ENCODE results near the gene KRT80. TPM values are rescaled to one million over a fixed set of nuclear protein-coding genes. Genes with fewer than 3 reads are reported as not detected.

Gene KRT80
- polyA plus RNA-seq, 1 experiment = 2.1 TPM

- no peaks in the 10 kb centered on the region for H3K27me3 ChIP-seq (ENCODE audit: control insufficient read depth, insufficient read depth, low read length)
- TF ChIP-seq CTCF (IDR thresholded peaks at IDR 0.05; ENCODE audit: low read depth, low read length) = no peak
- H3K27ac ChIP-seq (ENCODE audit: low read depth, low read length) = no peak overlapping the region
- ChIA-PET CTCF (interaction anchor here (1.0 kb wide), 1 partner anchor 70 kb away, joined by 3 read pairs; no protein-coding TSS in a partner anchor), POLR2A (interaction anchor here (0.8 kb wide), 1 partner anchor 14 kb away, joined by 3 read pairs; no protein-coding TSS in a partner anchor)
- H3K9me3 ChIP-seq (ENCODE audit: control insufficient read depth, insufficient read depth, low read length) = no peaks in the 10 kb centered on the region
- no peak overlapping the region for H3K4me3 ChIP-seq (ENCODE audit: low read depth, low read length)
- DNase-seq (ENCODE audit: low read depth, low spot score) = no peak
These were observed 16.8 kb upstream of the KRT80 start for GRCh38 chr12:52208424-52209165.

- ChIA-PET POLR2A (interaction anchor here (0.8 kb wide), 1 partner anchor 14 kb away, joined by 3 read pairs; no protein-coding TSS in a partner anchor), CTCF (interaction anchor here (0.6 to 1.0 kb wide), 2 partner anchors 51 to 71 kb away, joined by 3 read pairs; no protein-coding TSS in a partner anchor)
- Histone ChIP-seq H3K27ac (ENCODE audit: low read depth, low read length) (no peak overlapping the region), H3K27me3 (ENCODE audit: control insufficient read depth, insufficient read depth, low read length) (no peaks in the 10 kb centered on the region), H3K9me3 (ENCODE audit: control insufficient read depth, insufficient read depth, low read length) (no peaks in the 10 kb centered on the region), H3K4me3 (ENCODE audit: low read depth, low read length) (no peak overlapping the region)
- no peak for TF ChIP-seq CTCF (IDR thresholded peaks at IDR 0.05; ENCODE audit: low read depth, low read length)
- DNase-seq (ENCODE audit: low read depth, low spot score) = no peak
These were observed 16.1 kb upstream of the KRT80 start for GRCh38 chr12:52207895-52208294.

GRCh38 chr12:52207106-52207505 lies 15.3 kb upstream of the KRT80 start:
- no peaks in the 10 kb centered on the region for H3K27me3 ChIP-seq (ENCODE audit: control insufficient read depth, insufficient read depth, low read length)
- TF ChIP-seq CTCF (IDR thresholded peaks at IDR 0.05; ENCODE audit: low read depth, low read length) = no peak
- POLR2A ChIA-PET = no interaction called here
- no peaks in the 10 kb centered on the region for H3K9me3 ChIP-seq (ENCODE audit: control insufficient read depth, insufficient read depth, low read length)
- no peak for DNase-seq (ENCODE audit: low read depth, low spot score)
- no peak overlapping the region for H3K4me3 ChIP-seq (ENCODE audit: low read depth, low read length)
- CTCF ChIA-PET = interaction anchor here (1.0 kb wide), 1 partner anchor 72 kb away, joined by 3 read pairs; no protein-coding TSS in a partner anchor
- no peak overlapping the region for H3K27ac ChIP-seq (ENCODE audit: low read depth, low read length)

GRCh38 chr12:52206304-52207040 lies 14.7 kb upstream of the KRT80 start:
- CTCF ChIA-PET = interaction anchor here (0.9 to 1.3 kb wide), 2 partner anchors 50 to 73 kb away, joined by 3 to 6 read pairs; no protein-coding TSS in a partner anchor
- no peaks in the 10 kb centered on the region for H3K27me3 ChIP-seq (ENCODE audit: control insufficient read depth, insufficient read depth, low read length)
- no peak overlapping the region for H3K4me3 ChIP-seq (ENCODE audit: low read depth, low read length)
- no peak overlapping the region for H3K27ac ChIP-seq (ENCODE audit: low read depth, low read length)
- H3K9me3 ChIP-seq (ENCODE audit: control insufficient read depth, insufficient read depth, low read length) = no peaks in the 10 kb centered on the region
- POLR2A ChIA-PET = no interaction called here
- no peak for DNase-seq (ENCODE audit: low read depth, low spot score)
- TF ChIP-seq CTCF (IDR thresholded peaks at IDR 0.05; ENCODE audit: low read depth, low read length) = no peak
